CD14-positive monocyte (primary cell): ENCODE data around the gene LPAR5. TPM values are rescaled to one million over a fixed set of nuclear protein-coding genes. Genes with fewer than 3 reads are reported as not detected.

Experiments
- DNase-seq, 3 donors: peaks; one replicate each; pipeline ENCODE4 v3.0.0-alpha.2; 2011 to 2022
- H2AFZ ChIP-seq: 2 replicates; pipeline ENCODE4 v1.6.0; 2012; ENCODE audit warnings: mild to moderate bottlenecking, low read depth, low read length, inconsistent platforms; ENCODE audit not compliant: insufficient read depth, poor library complexity, severe bottlenecking
- H3K27ac ChIP-seq, 2 donors: 1 replicate in 1 of 2; 2 replicates in 1 of 2; pipeline ENCODE4 v1.5.1; 2012 to 2013; ENCODE audit warnings: low read length in 2 of 2, control low read depth in 1 of 2, inconsistent platforms in 1 of 2, low read depth in 1 of 2, mild to moderate bottlenecking in 1 of 2
- H3K27me3 ChIP-seq, 2 donors: one replicate each; pipeline versions ENCODE4 v1.6.0 to v1.6.1; 2011 to 2013; ENCODE audit warnings: low read length in 2 of 2; ENCODE audit not compliant: control insufficient read depth in 2 of 2, insufficient read depth in 2 of 2
- H3K36me3 ChIP-seq, 2 donors: replicated peaks in 1 of 2; 1 replicate in 1 of 2; 2 replicates in 1 of 2; pipeline versions ENCODE4 v1.5.1 to v1.6.1; 2012 to 2013; ENCODE audit warnings: low read length in 2 of 2, control low read depth in 1 of 2, inconsistent platforms in 1 of 2, mild to moderate bottlenecking in 1 of 2; ENCODE audit not compliant: insufficient read depth in 2 of 2, control insufficient read depth in 1 of 2
- H3K4me1 ChIP-seq, 2 donors: 1 replicate in 1 of 2; 2 replicates in 1 of 2; pipeline versions ENCODE4 v1.5.1 to v1.6.1; 2012 to 2013; ENCODE audit warnings: low read length in 2 of 2, control low read depth in 1 of 2, inconsistent platforms in 1 of 2, mild to moderate bottlenecking in 1 of 2, moderate library complexity in 1 of 2; ENCODE audit not compliant: insufficient read depth in 2 of 2, control insufficient read depth in 1 of 2
- H3K4me2 ChIP-seq: replicated peaks from 2 replicates; pipeline ENCODE3; 2012; ENCODE audit warnings: low read length, moderate library complexity, mild to moderate bottlenecking; ENCODE audit not compliant: poor library complexity, severe bottlenecking; ENCODE audit errors: extremely low read depth
- H3K4me3 ChIP-seq, 3 experiments: fragments of 200-600 bp in 1 of 3; sonication (generic) in 1 of 3; replicated peaks in 1 of 3; 1 replicate in 2 of 3; 2 replicates in 1 of 3; pipeline ENCODE4 v1.5.1; 2011 to 2013; ENCODE audit warnings: low read length in 3 of 3, mild to moderate bottlenecking in 3 of 3, control low read depth in 2 of 3, low read depth in 2 of 3, inconsistent platforms in 1 of 3, moderate library complexity in 1 of 3
- H3K79me2 ChIP-seq: 2 replicates; pipeline ENCODE4 v1.6.0; 2012; ENCODE audit warnings: mild to moderate bottlenecking, control low read depth, inconsistent platforms, low read length, moderate library complexity; ENCODE audit not compliant: insufficient read depth
- H3K9ac ChIP-seq: 2 replicates; pipeline ENCODE4 v1.6.0; 2017; ENCODE audit warnings: low read length, mild to moderate bottlenecking; ENCODE audit not compliant: insufficient read depth, poor library complexity, severe bottlenecking
- H3K9me3 ChIP-seq, 2 donors: replicated peaks in 1 of 2; 1 replicate in 1 of 2; 2 replicates in 1 of 2; pipeline versions ENCODE4 v1.5.1 to v1.6.1; 2012 to 2013; ENCODE audit warnings: low read length in 2 of 2, control low read depth in 1 of 2; ENCODE audit not compliant: control insufficient read depth in 1 of 2, insufficient read depth in 1 of 2
- H4K20me1 ChIP-seq: 2 replicates; pipeline ENCODE4 v1.6.0; 2012; ENCODE audit warnings: mild to moderate bottlenecking, low read length, control low read depth, moderate library complexity; ENCODE audit not compliant: insufficient read depth
- H3K27ac Mint-ChIP-seq, 7 donors: one replicate each; pipeline ENCODE4 v1.8.0; 2020; ENCODE audit warnings: mild to moderate bottlenecking in 7 of 7, mixed read lengths in 7 of 7, moderate library complexity in 6 of 7, inconsistent platforms in 2 of 7
- H3K27me3 Mint-ChIP-seq, 3 donors: one replicate each; pipeline ENCODE4 v1.8.0; 2021 to 2022; ENCODE audit warnings: low read depth in 3 of 3, mild to moderate bottlenecking in 3 of 3, mixed read lengths in 3 of 3, moderate library complexity in 3 of 3, inconsistent platforms in 1 of 3
- H3K36me3 Mint-ChIP-seq, 2 donors: one replicate each; pipeline ENCODE4 v1.8.0; 2020; ENCODE audit warnings: mixed read lengths in 2 of 2, inconsistent platforms in 1 of 2, mild to moderate bottlenecking in 1 of 2
- H3K4me1 Mint-ChIP-seq: one replicate; pipeline ENCODE4 v1.8.0; 2020; ENCODE audit warnings: mild to moderate bottlenecking, mixed read lengths
- H3K4me3 Mint-ChIP-seq, 2 donors: one replicate each; pipeline ENCODE4 v1.8.0; 2020; ENCODE audit warnings: mild to moderate bottlenecking in 2 of 2, mixed read lengths in 2 of 2, moderate library complexity in 1 of 2
- H3K9me3 Mint-ChIP-seq, 7 donors: one replicate each; pipeline ENCODE4 v1.8.0; 2020 to 2022; ENCODE audit warnings: mixed read lengths in 7 of 7, mild to moderate bottlenecking in 6 of 7, moderate library complexity in 6 of 7, inconsistent platforms in 2 of 7
- WGBS: methylation state at CpG from one replicate; pipeline ENCODE4 v1.1.5; 2013; ENCODE audit warnings: missing lambda C conversion rate; ENCODE audit not compliant: insufficient coverage; 5-methylcytosine and 5-hydroxymethylcytosine counted together
- intact Hi-C, 2 donors: fragments of 100-400 bp; cut with micrococcal nuclease; formaldehyde crosslinking; loops; one replicate each; pipeline versions ENCODE4 v1.15.0 to v1.15.1; 2023
- polyA plus RNA-seq, 3 donors: library from polyadenylated mRNA; depleted of rRNA in 1 of 3; unstranded in 2 of 3; stranded (reverse) in 1 of 3; fragments of 300-500 nt in 2 of 3; fragments of >200 nt in 1 of 3; fragmentation: Illumina TruSeq in 2 of 3; gene quantifications; 1 replicate in 2 of 3; 2 replicates in 1 of 3; pipeline ENCODE4 v1.2.3, GENCODE V29; 2012 to 2021
- TF ChIP-seq, protein P1 (sequence below): fragments of 200-600 bp; IDR thresholded peaks from one replicate; pipeline ENCODE4 v1.8.0; 2022; ENCODE audit warnings: antibody characterized with exemption, mild to moderate bottlenecking

Gene LPAR5
- polyA plus RNA-seq, 3 donors = 0.11 to 0.18 (median 0.14) TPM

DNA sequence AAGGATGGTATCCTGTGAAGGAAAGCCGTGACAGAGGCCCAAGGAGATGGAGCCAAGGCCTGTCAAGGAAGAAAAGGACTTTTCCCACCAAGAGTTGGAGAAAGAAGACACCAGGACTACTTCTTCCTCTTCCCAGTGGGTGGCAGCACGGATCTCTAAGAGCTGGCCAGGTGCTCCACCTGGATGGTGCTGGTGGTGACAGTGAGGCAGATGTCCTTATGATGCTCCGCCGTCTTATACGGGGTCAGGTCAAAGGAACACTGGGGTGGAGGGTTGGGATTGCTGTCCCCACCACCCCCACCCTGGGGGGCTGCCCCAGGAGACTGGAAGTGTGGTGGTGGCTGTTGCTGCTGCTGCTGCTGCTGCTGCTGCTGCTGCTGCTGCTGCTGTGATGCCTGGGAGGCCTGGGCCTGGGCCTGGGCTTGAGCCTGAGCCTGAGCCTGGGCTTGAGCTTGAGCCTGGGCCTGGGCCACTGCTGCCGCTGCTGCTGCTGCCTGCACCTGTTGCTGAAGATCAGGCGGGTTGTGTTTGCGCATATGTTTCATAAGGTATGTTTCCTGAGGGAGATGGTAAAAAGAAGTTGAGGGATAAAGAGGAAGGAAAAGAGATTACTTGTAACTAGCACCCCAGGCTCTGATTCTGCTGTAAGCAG lies 31.9 kb upstream of the LPAR5 start:
- Mint-ChIP-seq H3K9me3 (no peaks in the 10 kb centered on the region), H3K27ac (peak overlapping the region in 1 of 7 donors; percentile 80), H3K27me3 (peaks cover 0 to 1% (median 0%) of the 10 kb centered on the region in 3 donors), H3K4me1 (peaks cover 23% of the 10 kb centered on the region), H3K36me3 (peaks cover 67 to 71% of the 10 kb centered on the region in 2 donors), H3K4me3 (no peak overlapping the region)
- peaks cover 8% of the 10 kb centered on the region for H3K79me2 ChIP-seq
- H3K27me3 ChIP-seq = no peaks in the 10 kb centered on the region
- no peak for DNase-seq
- H3K9me3 ChIP-seq = no peaks in the 10 kb centered on the region
- H3K36me3 ChIP-seq = peaks cover 63 to 68% of the 10 kb centered on the region in 2 donors
- no peak overlapping the region for H3K4me3 ChIP-seq
- H3K9ac ChIP-seq = no peak overlapping the region
- 74% methylated on average over 3 of the region's 8 CpGs for WGBS
- H3K4me2 ChIP-seq = no peak overlapping the region
- H3K27ac ChIP-seq = no peak overlapping the region
- peaks cover 9 to 26% of the 10 kb centered on the region in 2 donors for H3K4me1 ChIP-seq
- intact Hi-C loops = loop anchor here in 1 of 2 donors (10.0 kb wide), 1 partner anchor 57 kb away; the partner anchor contains the start of gene COPS7A
- H4K20me1 ChIP-seq = no peaks in the 10 kb centered on the region
- TF ChIP-seq, protein P1, sequence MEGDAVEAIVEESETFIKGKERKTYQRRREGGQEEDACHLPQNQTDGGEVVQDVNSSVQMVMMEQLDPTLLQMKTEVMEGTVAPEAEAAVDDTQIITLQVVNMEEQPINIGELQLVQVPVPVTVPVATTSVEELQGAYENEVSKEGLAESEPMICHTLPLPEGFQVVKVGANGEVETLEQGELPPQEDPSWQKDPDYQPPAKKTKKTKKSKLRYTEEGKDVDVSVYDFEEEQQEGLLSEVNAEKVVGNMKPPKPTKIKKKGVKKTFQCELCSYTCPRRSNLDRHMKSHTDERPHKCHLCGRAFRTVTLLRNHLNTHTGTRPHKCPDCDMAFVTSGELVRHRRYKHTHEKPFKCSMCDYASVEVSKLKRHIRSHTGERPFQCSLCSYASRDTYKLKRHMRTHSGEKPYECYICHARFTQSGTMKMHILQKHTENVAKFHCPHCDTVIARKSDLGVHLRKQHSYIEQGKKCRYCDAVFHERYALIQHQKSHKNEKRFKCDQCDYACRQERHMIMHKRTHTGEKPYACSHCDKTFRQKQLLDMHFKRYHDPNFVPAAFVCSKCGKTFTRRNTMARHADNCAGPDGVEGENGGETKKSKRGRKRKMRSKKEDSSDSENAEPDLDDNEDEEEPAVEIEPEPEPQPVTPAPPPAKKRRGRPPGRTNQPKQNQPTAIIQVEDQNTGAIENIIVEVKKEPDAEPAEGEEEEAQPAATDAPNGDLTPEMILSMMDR = no peak
- H2AFZ ChIP-seq = no peak overlapping the region

DNA sequence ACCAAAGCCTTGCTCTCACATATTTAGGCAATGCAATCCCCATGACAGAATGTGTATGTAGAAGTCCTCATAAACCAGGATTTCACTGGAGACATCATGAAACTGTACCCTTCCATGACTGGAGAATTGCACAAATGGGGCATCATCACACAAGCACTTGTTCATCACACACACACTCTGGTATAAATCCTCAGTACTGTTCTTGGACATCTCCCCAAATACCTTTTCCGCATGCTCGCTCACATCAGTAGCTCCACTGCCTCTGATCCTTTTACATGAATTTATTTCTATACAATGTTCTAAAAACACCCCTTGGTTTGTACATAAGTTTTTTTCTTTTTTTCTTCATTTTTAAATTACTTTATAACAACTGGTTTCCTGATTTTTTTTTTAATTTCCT lies 30.5 kb upstream of the LPAR5 start:
- 90% methylated on average over 2 of the region's 2 CpGs for WGBS
- intact Hi-C loops = loop anchor here in 1 of 2 donors (10.0 kb wide), 1 partner anchor 59 kb away; the partner anchor contains the start of gene COPS7A
- no peak for DNase-seq
- Mint-ChIP-seq H3K36me3 (peaks cover 54 to 57% of the 10 kb centered on the region in 2 donors), H3K27me3 (no peaks in the 10 kb centered on the region), H3K9me3 (no peaks in the 10 kb centered on the region), H3K27ac (peak overlapping the region in 1 of 7 donors; percentile 26), H3K4me3 (no peak overlapping the region), H3K4me1 (peaks cover 34% of the 10 kb centered on the region)
- Histone ChIP-seq H3K9ac (no peak overlapping the region), H3K27ac (no peak overlapping the region), H3K9me3 (no peaks in the 10 kb centered on the region), H3K4me2 (no peak overlapping the region), H2AFZ (no peak overlapping the region), H3K36me3 (peaks cover 48 to 53% of the 10 kb centered on the region in 2 donors), H3K4me1 (peaks cover 17 to 37% of the 10 kb centered on the region in 2 donors), H3K4me3 (no peak overlapping the region), H3K27me3 (no peaks in the 10 kb centered on the region), H4K20me1 (no peaks in the 10 kb centered on the region), H3K79me2 (peaks cover 23% of the 10 kb centered on the region)
- TF ChIP-seq, protein P1 = no peak
